Measurements from ENCODE around the gene SLC13A2. TPM values are rescaled to one million over a fixed set of nuclear protein-coding genes. Genes with fewer than 3 reads are reported as not detected.

SLC13A2 gene
- total RNA-seq, 1 experiment from 2014 or later, result not detected

DNA sequence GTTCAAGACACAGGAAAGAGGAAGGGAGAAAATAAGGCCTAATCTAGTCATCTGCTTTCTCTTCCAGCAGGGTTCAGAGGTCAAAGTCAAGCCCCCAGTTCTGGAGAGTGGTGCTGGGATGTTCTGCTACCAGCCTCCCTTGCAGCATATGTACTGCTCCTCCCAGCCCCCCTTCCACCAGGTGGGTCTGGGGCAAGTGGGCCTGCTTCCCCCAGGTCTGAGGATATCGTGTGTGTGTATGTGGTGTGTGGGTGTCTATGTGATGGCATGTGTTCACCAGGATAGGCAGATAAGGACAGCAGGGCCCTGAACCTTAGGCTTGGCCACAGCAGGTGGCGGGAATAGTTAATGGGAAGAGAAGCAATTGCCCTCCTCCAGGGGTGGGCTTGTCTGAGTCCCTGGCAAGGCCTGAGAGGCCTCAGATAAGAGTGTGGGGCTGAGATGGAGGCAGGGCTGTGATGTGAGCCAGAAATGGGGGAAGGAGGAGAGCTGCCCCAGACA, 53.8 kb downstream of the SLC13A2 start:
- in situ Hi-C loops (cut with HindIII; ENCODE audit: low sequenced_read_pairs), result no loop called here
- no peak for DNase-seq (ENCODE audit: low spot score)

DNA sequence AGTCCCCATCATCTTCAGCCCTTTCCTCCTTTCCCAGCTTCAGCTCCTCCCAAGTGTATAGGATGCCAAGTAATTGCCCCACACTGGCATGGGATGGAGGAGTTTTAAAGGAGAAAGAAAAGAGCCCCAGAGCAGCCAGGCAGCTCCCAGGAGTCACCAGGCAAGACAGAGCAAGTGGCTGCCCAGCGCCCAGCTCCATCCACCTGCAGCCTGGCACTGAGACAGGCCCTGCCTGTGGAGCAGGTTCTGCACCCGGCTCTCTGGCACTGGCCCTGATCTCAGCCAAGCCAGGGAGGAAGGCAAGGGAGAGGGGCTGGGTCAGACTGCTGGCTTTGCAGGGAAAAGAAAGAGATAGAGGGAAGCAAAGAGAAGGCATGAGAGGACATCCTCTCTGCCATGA, 54.4 kb downstream of the SLC13A2 start:
- in situ Hi-C loops (cut with HindIII; ENCODE audit: low sequenced_read_pairs), result no loop called here
- DNase-seq (ENCODE audit: low spot score), result peak; percentile 21

DNA sequence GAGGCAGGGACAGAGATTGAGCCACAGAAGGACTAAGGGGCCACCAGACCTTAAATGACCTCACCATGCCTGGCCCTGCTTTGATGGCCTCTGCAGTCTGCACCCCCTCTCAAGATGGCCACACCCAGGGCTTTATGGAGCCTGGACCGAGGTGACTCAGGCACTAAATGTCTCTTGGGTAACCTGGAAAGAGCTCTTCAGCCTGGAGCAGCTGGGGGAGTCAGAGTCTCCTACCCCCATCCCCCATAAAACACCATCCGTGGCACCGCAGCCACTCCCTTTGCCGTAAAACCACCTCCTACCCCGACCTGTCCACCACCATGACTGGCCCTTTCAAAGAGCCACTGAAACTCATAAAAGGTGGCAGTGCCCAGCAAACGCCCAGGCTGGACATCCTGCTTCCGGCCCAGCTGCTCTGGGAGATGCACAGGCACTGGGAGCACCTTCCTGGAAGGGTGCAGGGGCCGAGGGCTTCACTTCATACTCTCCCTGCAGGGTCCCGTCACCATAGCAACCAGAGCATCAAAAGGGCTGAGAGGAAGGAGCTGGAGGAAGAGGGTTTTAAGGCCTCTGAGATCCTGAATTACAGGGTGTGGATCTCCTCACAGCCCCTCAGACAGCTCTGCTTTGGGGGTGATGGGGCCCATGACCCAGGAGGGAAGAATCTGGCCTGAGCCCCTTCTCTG, 55.0 kb downstream of the SLC13A2 start:
- in situ Hi-C loops (cut with HindIII; ENCODE audit: low sequenced_read_pairs), result no loop called here
- DNase-seq (ENCODE audit: low spot score), result no peak

DNA sequence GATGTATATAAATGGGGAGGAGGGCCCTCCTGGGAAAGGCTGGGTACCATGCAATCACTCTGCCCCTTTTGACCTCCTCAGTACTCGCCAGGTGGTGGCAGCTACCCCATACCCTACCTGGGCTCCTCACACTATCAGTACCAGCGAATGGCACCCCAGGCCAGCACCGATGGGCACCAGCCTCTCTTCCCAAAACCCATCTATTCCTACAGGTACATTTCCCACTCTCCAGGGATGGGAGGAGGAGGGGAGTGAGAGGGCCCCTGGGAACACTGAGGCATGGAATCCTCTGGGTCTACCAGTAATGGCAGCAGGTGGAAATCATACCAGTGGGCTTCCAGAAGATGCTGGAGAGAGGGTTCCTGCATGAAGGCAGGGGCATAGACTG, 55.6 kb downstream of the SLC13A2 start:
- no peak for DNase-seq (ENCODE audit: low spot score)
- in situ Hi-C loops (cut with HindIII; ENCODE audit: low sequenced_read_pairs), result no loop called here

DNA sequence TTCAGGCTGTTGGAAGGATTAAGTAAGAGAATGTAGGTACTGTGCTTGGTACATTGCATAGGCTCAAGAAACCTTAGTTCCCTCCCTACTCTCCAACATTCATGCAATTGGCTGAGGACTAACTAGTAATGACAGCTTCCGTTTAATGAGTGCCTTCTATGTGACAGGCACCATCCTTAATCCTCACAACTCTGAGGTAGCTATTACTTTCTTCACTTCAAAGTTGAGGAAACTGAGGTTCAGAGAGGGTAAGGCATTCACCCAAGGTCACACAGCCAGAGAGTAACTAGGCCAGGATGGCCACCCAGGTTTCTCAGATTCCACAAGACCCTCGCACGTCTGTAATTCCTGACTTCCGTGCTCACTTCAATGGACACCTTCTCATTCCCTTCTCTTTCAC, 56.8 kb downstream of the SLC13A2 start:
- DNase-seq (ENCODE audit: low spot score), result no peak
- in situ Hi-C loops (cut with HindIII; ENCODE audit: low sequenced_read_pairs), result no loop called here

DNA sequence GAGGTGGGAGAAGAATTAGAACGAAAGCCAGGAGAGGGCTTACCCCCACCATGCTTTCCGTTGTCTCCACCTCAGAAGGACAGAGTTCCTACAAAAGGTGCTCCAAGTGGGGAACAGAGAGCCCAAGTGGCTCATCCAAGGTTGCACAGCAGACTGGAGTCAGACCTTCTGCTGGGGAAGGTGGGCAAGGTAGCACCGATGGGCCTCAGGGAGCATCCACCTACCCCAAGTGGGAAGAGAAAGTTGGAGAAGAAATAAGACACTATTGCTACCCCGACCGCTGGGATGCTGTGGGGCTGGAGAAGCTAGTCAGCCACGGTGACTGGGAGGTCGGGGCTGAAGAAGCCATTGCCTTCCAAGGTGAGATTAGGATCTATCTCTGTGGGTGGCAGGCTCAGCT, 57.5 kb downstream of the SLC13A2 start:
- in situ Hi-C loops (cut with HindIII; ENCODE audit: low sequenced_read_pairs), result no loop called here

DNA sequence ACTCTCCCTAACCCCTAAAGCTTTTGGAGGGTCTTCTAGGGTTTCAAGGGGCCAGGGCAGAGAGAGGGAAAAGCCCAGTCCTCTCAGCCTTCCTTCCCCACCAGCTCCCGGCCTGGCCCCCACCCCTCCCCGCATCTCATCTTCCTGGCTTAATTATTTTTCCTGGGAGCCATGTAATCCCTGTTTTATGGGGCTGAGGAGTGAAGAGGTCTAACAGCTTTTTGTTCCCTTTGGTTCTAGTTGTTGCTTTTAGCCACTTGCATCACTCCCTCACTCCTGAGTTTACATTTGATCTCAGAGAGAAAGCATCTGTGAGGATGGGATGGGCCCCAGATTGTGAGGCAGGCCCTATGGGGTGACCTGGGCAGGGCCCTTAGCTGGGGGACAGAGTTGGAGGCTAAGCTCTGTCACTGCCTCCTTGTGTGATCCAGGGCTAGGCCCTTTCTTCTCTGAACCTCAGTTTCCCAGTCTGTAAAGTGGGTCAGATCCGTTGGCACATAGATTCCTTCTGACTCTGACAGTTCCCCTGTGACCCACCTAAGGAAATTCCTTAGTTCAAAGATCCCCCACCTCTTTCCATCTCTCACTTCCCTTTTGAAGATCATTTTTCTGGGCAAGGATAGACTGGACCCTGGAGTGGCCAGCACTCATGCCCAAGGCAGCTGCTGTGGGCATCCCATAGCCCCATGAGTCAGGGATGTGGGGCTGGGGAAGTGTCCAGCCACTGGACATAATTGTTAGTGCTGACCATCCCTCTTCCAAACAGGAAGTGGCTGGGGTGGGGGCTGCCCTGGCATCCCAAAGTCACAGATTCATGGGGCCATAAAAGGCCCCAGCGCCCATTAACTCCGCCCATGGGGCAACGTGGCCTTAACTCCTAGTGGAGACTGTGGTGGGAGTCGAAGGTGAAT, 58.9 kb downstream of the SLC13A2 start:
- no peak for DNase-seq (ENCODE audit: low spot score)
- in situ Hi-C loops (cut with HindIII; ENCODE audit: low sequenced_read_pairs), result no loop called here

More for the DNA sequence above, 57.5 kb downstream of the SLC13A2 start:
- DNase-seq (ENCODE audit: low spot score), result no peak

DNA sequence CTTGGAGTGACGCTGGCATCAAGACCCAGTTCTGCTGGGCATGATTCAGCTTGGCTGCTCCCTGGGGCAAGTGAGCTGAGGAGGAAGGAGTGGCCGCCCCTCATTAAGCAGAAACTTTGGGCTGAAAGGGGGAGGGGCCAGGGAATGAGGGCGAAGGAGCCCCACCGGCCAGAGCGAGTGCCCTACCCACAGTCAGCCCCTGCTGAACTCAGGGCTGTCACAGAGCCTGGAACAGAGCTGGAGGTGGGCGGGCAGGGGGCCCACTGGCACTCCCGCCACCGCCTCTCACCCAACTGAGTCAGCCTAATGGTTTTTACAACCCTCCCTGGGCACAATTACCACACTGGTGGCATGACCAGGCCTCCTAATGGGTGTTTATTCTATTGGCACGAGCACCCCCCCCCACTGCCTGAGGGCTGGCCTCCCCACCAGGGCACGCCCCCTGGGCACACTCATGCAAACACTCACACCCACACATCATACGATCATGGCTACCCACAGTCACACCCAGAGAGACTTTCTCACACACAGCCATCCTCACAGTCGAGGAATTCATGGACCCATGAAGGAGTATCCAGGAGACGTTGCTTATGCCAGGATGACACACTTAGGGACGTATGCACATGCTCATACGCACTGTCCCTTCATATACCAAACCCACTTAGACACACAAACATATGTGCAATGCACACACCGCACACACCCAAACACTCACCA, 59.8 kb downstream of the SLC13A2 start:
- no peak for DNase-seq (ENCODE audit: low spot score)
- in situ Hi-C loops (cut with HindIII; ENCODE audit: low sequenced_read_pairs), result no loop called here

DNA sequence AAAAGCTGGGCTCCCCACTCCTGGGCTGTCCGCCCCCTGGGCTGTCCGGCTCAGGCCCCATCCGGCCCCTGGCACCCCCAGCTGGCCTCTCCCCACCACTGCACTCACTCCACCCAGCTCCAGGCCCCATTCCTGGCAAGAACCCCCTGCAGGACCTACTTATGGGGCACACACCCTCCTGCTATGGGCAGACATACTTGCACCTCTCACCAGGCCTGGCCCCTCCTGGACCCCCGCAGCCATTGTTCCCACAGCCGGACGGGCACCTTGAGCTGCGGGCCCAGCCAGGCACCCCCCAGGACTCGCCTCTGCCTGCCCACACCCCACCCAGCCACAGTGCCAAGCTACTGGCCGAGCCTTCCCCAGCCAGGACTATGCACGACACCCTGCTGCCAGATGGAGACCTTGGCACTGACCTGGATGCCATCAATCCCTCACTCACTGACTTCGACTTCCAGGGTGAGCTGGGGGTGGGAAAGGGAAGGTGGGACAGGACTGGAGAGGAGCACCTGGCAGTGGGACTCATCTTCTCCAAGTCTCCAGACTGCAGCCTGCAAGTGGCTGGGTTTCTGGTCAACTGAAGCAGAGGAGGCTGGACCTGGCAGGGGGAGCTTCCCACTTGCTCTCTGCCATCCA, 61.4 kb downstream of the SLC13A2 start:
- DNase-seq (ENCODE audit: low spot score), result no peak
- in situ Hi-C loops (cut with HindIII; ENCODE audit: low sequenced_read_pairs), result no loop called here

DNA sequence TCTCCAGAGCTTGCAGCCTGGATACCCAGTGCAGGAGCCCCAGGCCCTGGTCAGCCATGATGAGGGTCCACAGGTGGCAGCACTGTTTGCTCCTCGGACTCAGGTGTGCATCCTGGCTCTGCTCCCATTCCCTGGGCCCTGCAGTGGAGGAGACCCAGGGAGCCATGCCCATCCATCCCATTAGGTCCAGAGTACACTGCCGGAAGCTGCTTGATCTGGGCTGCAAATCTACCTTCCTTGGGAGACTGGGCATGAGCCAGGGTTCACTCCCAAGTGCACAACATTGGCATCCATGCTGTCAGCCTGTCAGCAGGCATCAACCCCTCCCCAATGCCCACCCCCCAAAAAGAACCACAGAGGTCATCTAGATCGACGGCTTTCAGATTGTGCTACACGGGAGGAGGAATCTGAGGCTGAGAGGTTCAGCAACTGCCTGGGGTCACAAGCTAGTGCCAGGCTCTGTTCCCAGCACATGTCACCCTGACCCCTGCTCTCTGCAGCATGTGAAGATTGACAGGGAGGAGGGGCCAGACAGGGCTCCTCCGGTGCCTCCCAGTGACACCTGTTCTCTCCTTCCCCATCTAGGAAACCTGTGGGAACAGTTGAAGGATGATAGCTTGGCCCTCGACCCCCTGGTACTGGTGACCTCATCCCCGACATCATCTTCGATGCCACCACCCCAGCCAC, 63.2 kb downstream of the SLC13A2 start:
- DNase-seq (ENCODE audit: low spot score), result no peak
- in situ Hi-C loops (cut with HindIII; ENCODE audit: low sequenced_read_pairs), result no loop called here

DNA sequence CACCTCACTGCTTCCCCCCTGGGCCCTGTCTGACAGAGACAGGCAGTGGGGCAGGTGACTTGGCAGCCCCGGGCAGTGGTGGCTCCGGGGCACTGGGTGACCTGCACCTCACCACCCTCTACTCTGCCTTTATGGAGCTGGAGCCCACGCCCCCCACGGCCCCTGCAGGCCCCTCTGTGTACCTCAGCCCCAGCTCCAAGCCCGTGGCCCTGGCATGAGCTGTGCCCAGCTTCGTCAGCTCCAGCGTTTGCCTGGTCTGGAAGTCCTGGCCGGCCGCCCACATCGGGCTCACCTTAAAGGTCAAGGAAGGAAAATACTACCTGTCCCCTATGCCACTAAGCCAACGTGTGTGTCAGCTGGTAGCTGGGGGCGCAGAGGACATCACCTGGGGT, 63.8 kb downstream of the SLC13A2 start:
- in situ Hi-C loops (cut with HindIII; ENCODE audit: low sequenced_read_pairs), result no loop called here

DNA sequence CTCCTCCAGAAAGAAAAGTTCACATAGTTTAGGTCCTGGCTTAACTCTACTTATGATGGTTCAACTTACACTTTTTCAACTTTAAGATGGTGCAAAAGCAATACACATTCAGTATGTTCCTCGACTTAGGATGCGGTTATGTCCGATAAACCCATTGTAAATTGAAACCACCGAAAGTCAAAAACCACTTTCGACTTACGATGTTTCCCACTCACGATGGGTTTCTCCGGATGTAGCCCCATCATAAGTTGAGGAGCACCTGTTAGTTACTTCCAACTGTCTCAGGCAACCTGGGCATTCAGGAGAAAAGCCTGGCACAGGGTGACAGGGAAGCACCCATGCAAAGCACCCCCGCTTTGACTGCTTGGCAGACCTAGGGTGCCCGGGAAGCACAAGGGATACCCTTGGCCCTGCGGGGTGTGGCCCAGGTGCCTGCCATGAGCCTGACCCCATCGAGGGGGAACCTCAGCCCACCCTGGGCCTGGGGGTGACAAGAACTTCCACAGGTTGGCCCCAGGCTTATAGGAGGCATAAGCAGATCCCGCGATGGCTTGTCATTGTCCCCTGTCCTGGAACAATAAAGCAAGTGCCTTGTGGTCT, 65.0 kb downstream of the SLC13A2 start:
- in situ Hi-C loops (cut with HindIII; ENCODE audit: low sequenced_read_pairs), result no loop called here
- no peak for DNase-seq (ENCODE audit: low spot score)

More for the DNA sequence above, 63.8 kb downstream of the SLC13A2 start:
- no peak for DNase-seq (ENCODE audit: low spot score)

DNA sequence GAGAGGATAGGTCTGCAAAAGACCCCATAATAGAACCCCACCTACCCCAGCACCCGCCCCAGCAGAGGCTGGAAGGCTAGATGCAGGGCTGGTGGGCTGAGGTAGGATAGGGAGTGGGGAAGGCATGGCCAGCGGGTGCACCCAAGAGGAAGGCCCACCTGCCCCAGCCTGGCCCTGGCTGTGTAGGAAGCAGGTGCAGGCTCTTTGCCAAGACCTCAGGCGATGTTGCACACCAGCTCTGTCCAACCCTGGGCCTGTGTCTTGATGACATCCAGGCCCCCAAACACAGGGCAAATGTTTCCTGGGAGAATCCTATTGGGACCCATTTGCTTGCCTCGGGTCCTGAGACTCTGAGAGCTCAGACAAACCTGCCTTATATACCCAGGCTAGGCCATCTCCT, 66.8 kb downstream of the SLC13A2 start:
- in situ Hi-C loops (cut with HindIII; ENCODE audit: low sequenced_read_pairs), result no loop called here
- no peak for DNase-seq (ENCODE audit: low spot score)

DNA sequence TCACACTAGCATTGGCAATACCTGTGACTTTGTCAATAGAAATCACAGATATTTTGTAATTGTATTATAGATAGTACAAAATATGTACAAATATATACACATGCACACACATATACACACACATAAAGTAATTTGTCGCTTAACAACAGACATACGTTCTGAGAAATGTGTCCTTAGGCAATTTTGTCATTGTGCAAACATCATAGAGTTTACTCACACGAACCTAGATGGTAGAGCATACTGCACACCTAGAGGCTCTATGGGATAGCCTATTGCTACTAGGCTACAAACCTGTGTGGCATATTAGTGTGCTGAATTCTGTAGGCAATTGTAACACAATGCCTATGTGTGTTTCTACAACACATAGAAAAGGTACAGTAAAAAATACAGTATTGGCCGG, 68.0 kb downstream of the SLC13A2 start:
- DNase-seq (ENCODE audit: low spot score), result no peak
- in situ Hi-C loops (cut with HindIII; ENCODE audit: low sequenced_read_pairs), result no loop called here

DNA sequence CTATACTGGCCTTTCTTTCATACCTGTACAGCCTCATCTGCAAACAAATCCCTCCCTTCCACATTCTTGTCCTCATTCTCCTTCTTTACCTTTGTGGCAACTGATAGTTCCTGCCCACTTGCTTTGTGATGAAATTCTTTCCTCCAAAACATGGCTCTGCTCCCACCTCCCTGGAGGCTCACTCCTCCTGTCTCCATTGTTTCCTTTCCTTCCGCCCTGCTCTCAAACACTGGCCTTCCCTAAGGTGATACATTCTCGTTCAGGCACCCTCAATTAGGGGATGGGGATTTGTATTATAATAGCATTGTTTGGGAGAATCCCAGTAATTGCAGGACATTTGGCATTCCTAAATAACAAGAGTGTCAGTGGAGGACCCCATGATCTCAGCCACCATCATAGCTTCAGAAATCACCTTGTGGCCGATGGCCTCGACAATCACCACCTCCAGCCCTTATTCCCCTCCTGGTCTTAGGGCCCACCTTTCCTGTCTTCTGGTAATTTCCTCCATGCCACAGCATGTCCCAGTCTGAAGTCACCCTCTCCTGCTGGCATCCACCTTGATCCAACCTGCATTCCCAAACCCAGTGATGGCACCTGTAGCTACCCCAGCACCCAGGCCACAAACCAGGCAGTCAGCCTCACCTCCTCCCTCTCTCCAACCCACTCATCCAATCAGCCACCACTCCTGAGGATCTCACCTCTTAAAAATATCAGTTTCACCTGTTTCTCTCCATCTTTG, 71.1 kb downstream of the SLC13A2 start:
- DNase-seq (ENCODE audit: low spot score), result no peak
- in situ Hi-C loops (cut with HindIII; ENCODE audit: low sequenced_read_pairs), result loop anchor here (5.0 kb wide), 1 partner anchor 47 kb away; no protein-coding TSS in a partner anchor

DNA sequence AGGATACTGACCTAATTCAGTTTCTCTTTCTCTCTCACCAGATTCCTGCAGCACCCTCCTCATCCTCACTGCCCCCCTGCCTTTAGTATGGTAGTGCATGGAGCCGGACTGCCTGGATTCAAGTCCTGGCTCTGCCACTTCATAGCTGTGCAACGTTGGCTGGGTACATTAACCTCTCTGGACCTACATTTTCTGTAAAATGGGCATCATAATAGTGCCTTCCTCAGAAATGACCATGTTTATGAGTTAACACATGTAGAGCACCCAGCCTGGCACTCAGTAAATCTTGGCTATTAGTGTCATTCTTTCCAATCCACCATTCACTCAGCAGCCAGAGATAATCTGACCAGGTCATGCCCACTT, 71.7 kb downstream of the SLC13A2 start:
- in situ Hi-C loops (cut with HindIII; ENCODE audit: low sequenced_read_pairs), result loop anchor here (5.0 kb wide), 1 partner anchor 48 kb away; no protein-coding TSS in a partner anchor
- DNase-seq (ENCODE audit: low spot score), result no peak

DNA sequence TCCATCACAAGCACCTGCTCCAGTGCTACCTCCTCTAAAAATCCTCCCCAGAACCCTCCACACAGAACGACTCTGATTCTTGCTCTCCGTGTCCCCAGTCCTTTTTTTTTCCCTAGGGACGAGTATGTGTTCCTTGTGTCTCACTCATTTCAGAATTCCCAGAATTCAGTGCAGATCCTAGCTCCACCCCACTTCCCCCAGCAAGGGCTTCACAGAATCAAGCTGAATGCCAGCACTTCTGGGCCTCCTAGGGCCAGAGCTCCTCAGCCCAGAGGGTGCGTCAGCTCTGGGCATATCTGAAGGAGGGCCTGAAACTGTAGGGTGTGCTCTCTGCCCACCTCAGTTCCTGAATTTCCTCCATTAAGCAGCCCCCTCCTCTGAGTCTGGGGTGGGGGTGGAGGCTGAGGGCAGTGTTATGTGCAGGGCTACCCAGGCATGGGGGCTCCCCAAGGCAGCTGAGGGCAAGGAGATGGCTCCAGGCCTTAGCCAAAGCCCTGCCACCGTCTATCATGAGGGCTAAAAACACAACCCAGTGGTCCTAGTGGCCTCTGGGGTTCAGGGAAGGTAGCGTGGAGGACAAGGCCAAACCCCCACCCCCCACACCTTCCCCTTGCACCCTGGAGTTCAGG, 72.5 kb downstream of the SLC13A2 start:
- DNase-seq (ENCODE audit: low spot score), result no peak
- in situ Hi-C loops (cut with HindIII; ENCODE audit: low sequenced_read_pairs), result loop anchor here (5.0 kb wide), 1 partner anchor 49 kb away; no protein-coding TSS in a partner anchor
